K562 (cell line): ENCODE data around the gene CNGA4.

Experiments
- CBX3 ChIP-seq, 2 experiments: IDR thresholded peaks; 1 replicate in 1 of 2; 2 replicates in 1 of 2; pipeline ENCODE4 v1.6.1; 2012; ENCODE audit warnings: inconsistent platforms in 2 of 2, low read length in 2 of 2, borderline replicate concordance in 1 of 2, control low read depth in 1 of 2
- CTCF ChIP-seq, 3 experiments: IDR thresholded peaks in 2 of 3; conservative IDR thresholded peaks in 1 of 3; 2 replicates each; pipeline ENCODE4 v1.5.1; 2011 to 2012; ENCODE audit warnings: low read length in 3 of 3, mild to moderate bottlenecking in 3 of 3, control low read depth in 2 of 3, improper control_type of control experiment in 1 of 3, inconsistent platforms in 1 of 3, low read depth in 1 of 3, mixed read lengths in 1 of 3, moderate library complexity in 1 of 3; ENCODE audit not compliant: insufficient read depth in 2 of 3
- ELK1 ChIP-seq: sonication (generic); formaldehyde crosslinking; IDR thresholded peaks from 2 replicates; pipeline ENCODE4 v1.8.1; 2022; ENCODE audit warnings: missing genetic modification reagents
- ETS1 ChIP-seq: conservative IDR thresholded peaks from 2 replicates; pipeline ENCODE4 v1.6.1; 2011; ENCODE audit warnings: low read depth, mild to moderate bottlenecking, low read length; ENCODE audit not compliant: control insufficient read depth
- ZNF695 ChIP-seq: fragments of 450-650 bp; formaldehyde crosslinking; IDR thresholded peaks from 2 replicates; pipeline ENCODE4 v1.4.0; 2020; ENCODE audit warnings: mild to moderate bottlenecking, moderate library complexity
- TF ChIP-seq, protein P1 (sequence below): sonication (generic); formaldehyde crosslinking; IDR thresholded peaks from 2 replicates; pipeline ENCODE4 v1.8.1; 2023; ENCODE audit warnings: mild to moderate bottlenecking, missing genetic modification reagents

GRCh38 chr11:6209801-6210200 is 29.1 kb upstream of the CNGA4 start:
- TF ChIP-seq ELK1 (CRISPR knock-in tag) (no peak), CBX3 (IDR thresholded peaks at IDR 0.05; ENCODE audit: borderline replicate concordance in 1 of 2, low read length in 2 of 2) (no peak), ZNF695 (no peak), ETS1 (no peak), CTCF (IDR thresholded peaks at IDR 0.05 in 2 of 3, conservative IDR thresholded peaks at IDR 0.05 in 1 of 3; ENCODE audit: insufficient read depth in 2 of 3, low read depth in 1 of 3, low read length in 3 of 3) (no peak)
- TF ChIP-seq, protein P1, sequence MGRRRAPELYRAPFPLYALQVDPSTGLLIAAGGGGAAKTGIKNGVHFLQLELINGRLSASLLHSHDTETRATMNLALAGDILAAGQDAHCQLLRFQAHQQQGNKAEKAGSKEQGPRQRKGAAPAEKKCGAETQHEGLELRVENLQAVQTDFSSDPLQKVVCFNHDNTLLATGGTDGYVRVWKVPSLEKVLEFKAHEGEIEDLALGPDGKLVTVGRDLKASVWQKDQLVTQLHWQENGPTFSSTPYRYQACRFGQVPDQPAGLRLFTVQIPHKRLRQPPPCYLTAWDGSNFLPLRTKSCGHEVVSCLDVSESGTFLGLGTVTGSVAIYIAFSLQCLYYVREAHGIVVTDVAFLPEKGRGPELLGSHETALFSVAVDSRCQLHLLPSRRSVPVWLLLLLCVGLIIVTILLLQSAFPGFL (CRISPR knock-in tag): no peak
